ENCODE measurements around the gene UNC93B1.

The UNC93B1 gene, protein sequence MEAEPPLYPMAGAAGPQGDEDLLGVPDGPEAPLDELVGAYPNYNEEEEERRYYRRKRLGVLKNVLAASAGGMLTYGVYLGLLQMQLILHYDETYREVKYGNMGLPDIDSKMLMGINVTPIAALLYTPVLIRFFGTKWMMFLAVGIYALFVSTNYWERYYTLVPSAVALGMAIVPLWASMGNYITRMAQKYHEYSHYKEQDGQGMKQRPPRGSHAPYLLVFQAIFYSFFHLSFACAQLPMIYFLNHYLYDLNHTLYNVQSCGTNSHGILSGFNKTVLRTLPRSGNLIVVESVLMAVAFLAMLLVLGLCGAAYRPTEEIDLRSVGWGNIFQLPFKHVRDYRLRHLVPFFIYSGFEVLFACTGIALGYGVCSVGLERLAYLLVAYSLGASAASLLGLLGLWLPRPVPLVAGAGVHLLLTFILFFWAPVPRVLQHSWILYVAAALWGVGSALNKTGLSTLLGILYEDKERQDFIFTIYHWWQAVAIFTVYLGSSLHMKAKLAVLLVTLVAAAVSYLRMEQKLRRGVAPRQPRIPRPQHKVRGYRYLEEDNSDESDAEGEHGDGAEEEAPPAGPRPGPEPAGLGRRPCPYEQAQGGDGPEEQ

DNA sequence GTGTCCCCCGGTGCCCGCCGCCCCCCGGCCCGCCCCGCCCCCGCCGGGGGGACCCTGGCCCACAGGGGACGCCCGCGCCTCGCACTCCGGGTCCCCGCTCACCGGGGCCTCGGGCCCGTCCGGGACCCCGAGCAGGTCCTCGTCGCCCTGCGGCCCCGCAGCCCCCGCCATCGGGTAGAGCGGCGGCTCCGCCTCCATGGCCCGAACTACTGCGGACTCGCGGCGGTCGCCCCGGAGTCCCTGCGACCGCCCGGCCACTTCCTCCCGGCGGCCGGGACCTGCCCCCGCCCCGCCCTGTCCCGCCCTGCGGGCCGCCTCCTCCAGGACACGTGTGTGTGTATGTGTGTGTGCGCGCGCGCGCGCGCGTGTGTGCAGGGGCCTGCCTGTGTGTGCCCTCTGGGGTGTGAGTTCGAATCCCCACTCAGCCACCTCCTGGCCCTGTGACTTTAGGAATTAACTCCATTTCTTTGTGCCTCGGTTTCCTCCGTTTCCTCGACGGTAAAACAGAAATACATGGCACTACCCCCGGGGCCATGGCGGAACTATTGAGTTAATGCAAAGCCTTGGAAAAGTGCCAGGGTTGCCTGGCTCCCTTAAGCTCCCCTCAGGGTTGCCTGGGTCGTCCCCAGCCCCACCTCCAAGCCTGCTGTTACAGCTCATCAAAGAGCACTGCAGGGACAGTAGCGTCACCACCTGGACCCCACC is at the start of gene UNC93B1:
Gene UNC93B1, minus strand, starts transcription at position 252 of the 705 bp plus-strand sequence. Its CDS starts 54 bp downstream, at position 198.
- FAIRE-seq (peak; percentile 89), DNase-seq (ENCODE audit: low spot score) (peak; percentile 92)

- DNase-seq (ENCODE audit: low spot score) (no peak), FAIRE-seq (no peak)
Observed at GRCh38 chr11:68053117-68053516, 49.2 kb upstream of the UNC93B1 start.

GRCh38 chr11:68052137-68052873 is 48.4 kb upstream of the UNC93B1 start:
- DNase-seq (ENCODE audit: low spot score) (no peak), FAIRE-seq (no peak)

DNA sequence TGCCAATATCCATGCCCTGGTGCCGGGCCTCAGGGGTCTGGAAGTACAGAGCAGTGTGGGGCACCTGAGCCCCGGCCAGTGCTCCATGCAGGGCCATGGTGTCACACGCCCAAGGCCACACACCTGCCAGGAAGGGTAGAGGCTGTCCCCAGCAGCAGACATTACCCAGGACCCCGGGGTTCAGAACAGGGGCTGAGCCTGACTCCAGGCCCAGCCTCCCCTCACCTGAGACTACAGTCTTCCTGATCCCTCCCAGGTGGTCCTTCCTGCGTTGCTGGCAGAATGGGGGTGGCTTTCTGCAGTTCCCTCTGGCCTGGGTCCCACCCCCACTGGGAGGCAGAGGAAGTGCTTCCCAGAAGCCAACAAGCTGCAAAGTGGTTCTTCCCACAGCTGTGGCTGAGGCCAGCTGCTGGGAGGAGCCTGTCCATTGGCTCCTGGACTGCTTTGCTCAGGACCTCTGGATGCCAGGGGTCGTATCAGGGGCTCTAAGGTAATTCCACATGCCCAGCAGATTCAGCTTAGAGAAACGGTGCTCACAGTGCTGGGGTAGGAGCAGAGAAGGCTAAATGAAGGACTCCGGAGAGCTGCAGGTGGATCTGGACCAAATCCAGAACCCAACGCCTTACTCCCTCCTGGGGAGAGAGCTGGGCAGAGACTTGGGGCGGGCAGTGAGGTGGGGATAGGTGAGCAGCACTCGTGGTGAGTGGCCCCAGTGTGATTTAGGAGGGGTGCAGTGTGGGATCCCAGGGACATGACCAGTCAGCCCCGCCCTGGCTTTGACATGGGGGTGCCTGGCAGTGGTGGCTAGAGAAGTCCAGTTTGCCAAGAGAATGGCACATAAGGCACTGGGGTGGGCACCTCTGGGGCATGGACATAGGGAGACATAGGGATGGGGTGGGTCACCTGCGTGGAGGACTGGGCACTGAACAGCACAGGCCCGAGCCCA is 47.6 kb upstream of the UNC93B1 start:
- DNase-seq (ENCODE audit: low spot score) (no peak), FAIRE-seq (no peak)

- FAIRE-seq (no peak), DNase-seq (ENCODE audit: low spot score) (no peak)
Observed at GRCh38 chr11:68050371-68050841, 46.5 kb upstream of the UNC93B1 start.

DNA sequence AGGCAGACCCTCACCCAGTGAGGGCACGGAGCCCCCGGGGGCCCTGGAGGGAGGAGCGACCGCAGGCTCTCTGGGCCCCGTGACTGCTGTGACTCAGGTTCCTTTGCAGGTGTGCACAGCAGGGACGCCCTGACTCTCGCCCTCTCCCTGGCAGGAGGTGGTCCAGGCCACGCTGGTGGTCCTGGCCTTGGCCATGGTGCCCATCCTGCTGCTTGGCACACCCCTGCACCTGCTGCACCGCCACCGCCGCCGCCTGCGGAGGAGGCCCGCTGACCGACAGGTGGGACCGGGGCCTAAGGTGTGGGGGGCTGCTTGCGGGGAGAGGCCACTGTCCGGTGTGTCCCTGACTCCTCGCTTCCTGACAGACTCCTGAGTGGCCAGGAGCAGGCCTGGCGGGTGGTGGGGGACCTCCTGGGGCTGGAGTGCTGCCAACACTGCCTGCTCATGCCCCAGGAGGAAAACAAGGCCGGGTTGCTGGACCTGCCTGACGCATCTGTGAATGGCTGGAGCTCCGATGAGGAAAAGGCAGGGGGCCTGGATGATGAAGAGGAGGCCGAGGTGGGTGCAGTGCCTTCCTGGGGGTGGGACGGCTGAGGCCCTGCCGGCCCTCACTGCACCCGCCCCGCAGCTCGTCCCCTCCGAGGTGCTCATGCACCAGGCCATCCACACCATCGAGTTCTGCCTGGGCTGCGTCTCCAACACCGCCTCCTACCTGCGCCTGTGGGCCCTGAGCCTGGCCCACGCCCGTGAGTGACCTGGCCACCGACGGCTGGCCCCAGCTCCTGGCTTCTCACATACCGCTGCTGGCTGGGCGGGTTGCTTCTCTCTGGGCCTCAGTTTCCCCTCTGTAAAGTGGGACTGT is 45.8 kb upstream of the UNC93B1 start:
- peak; percentile 5 for FAIRE-seq
- no peak for DNase-seq (ENCODE audit: low spot score)

GRCh38 chr11:68048681-68049508 is 45.0 kb upstream of the UNC93B1 start:
- FAIRE-seq (no peak), DNase-seq (ENCODE audit: low spot score) (no peak)

GRCh38 chr11:68047437-68048290 is 43.8 kb upstream of the UNC93B1 start:
- DNase-seq (ENCODE audit: low spot score) (no peak), FAIRE-seq (no peak)

GRCh38 chr11:68044898-68045351 is 41.0 kb upstream of the UNC93B1 start:
- DNase-seq (ENCODE audit: low spot score) (no peak), FAIRE-seq (no peak)

DNA sequence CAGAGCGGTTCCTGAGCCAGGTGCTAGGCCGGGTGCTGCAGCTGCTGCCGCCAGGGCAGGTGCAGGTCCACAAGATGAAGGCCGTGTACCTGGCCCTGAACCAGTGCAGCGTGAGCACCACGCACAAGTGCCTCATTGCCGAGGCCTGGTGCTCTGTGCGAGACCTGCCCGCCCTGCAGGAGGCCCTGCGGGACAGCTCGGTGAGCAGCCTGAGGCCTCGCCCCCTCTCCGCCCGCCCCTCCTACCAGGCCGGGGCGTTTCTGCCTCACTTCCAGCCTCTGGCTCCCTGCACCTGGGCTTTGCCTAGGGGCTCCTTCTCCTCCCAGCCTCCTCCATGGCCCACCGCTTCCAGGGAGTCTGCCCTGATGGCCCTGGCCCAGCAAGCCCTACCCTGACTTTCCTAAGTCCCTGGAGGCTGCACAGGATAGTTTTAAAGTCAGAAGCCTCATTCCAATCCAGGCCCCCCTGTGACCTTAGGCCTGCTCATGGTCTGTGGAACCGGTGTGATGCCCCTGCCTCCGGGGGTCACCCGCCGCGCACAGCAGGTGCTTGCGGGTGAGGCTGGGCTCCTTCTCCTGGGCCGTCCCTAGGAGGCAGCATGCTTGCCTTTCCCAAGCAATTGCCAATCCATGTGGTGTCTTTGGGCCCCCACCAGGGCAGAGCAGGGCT is 40.4 kb upstream of the UNC93B1 start:
- DNase-seq (ENCODE audit: low spot score) = no peak
- FAIRE-seq = no peak

- FAIRE-seq (no peak), DNase-seq (ENCODE audit: low spot score) (no peak)
Observed at GRCh38 chr11:68043349-68044144, 39.6 kb upstream of the UNC93B1 start.

DNA sequence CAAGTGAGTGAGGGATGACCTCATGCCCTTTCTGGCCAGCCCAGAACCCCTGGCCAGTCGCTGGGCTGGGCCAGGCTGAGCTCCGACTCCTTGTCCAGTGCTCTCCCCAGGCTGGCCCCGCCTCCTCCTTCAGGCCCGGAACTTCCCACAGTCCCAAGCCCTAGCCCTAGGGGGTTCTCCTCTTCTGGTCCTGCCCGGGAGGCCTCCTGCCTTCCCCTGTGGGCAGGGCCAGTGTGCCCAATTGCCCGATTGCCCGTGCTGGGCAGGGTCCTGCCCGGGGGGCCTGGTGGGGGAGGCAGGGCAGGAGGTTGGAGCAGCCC is 39.1 kb upstream of the UNC93B1 start:
- DNase-seq (ENCODE audit: low spot score) = no peak

DNA sequence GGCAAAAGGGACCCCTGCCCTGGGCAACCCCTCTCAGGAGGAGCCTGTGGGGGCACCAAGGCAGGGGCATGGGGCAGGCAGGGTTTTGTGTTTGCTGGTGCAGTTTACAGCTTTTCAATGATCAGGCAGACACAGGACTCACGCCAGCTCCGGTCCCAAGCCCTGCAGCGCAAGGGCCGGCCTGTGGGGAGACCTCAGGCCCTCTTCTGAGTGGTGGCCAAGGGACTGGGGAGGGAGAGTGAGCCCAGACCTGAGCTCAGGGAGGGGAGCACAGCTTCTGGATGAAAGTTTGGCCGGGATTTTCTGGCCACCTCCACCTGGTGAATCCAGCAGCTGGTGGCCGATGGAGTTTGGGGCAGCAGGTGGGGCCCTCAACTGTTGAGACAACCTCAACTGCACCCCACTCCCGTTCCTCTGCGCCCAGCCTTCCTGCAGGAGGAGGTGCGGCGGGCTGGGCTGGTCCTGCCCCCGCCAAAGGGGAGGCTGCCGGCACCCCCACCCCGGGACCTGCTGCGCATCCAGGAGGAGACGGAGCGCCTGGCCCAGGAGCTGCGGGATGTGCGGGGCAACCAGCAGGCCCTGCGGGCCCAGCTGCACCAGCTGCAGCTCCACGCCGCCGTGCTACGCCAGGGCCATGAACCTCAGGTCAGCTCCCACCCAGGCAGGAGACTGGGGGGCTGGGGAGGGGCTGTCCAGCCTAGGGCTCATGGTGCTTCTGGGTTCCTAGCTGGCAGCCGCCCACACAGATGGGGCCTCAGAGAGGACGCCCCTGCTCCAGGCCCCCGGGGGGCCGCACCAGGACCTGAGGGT is 38.5 kb upstream of the UNC93B1 start:
- FAIRE-seq = no peak

More for the DNA sequence above, 39.1 kb upstream of the UNC93B1 start:
- no peak for FAIRE-seq

GRCh38 chr11:68041617-68042218 is 37.8 kb upstream of the UNC93B1 start:
- FAIRE-seq (no peak), DNase-seq (ENCODE audit: low spot score) (no peak)

More for the DNA sequence above, 38.5 kb upstream of the UNC93B1 start:
- no peak for DNase-seq (ENCODE audit: low spot score)
